Astrocyte of the cerebellum (primary cell): ENCODE results near the gene SLC25A25.

Experiments
- DNase-seq: peaks from one replicate; pipeline ENCODE4 v3.0.0-alpha.2; 2011; ENCODE audit warnings: low read depth
- H3K4me3 ChIP-seq: 2 replicates; pipeline ENCODE4 v1.5.1; 2011; ENCODE audit warnings: mild to moderate bottlenecking, low read depth, low read length, moderate library complexity
- in situ Hi-C: cut with HindIII; loops from 2 replicates; pipeline ENCODE4 v1.10.0; 2017; ENCODE audit warnings: low sequenced_read_pairs
- TF ChIP-seq, protein P1 (sequence below): IDR thresholded peaks from 2 replicates; pipeline ENCODE4 v1.5.1; 2012; ENCODE audit warnings: low read length, low read depth, moderate library complexity, mild to moderate bottlenecking; ENCODE audit errors: missing control alignments

Gene SLC25A25

DNA sequence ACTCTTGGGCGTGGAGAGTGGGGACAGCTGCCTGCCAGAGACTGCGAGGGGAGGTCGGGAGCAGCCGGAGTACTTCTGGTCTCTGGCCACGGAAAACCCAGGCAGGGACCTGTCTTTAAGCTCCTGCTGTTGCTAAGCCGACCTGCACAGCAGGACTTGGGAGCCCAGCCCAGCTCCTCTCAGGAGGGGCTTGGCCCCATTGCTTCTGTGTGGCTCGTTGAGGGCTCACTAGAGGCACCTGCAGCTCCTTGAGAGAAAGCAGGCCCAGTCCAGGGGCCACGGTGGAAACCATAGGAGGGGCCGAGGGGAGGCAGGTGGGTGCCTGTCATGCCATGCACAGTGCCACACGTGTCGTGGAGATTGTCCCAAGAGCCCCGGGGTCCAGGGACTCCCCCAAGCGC is 77.9 kb downstream of the SLC25A25 start:
- no peak overlapping the region for H3K4me3 ChIP-seq
- DNase-seq: no peak
- TF ChIP-seq, protein P1, sequence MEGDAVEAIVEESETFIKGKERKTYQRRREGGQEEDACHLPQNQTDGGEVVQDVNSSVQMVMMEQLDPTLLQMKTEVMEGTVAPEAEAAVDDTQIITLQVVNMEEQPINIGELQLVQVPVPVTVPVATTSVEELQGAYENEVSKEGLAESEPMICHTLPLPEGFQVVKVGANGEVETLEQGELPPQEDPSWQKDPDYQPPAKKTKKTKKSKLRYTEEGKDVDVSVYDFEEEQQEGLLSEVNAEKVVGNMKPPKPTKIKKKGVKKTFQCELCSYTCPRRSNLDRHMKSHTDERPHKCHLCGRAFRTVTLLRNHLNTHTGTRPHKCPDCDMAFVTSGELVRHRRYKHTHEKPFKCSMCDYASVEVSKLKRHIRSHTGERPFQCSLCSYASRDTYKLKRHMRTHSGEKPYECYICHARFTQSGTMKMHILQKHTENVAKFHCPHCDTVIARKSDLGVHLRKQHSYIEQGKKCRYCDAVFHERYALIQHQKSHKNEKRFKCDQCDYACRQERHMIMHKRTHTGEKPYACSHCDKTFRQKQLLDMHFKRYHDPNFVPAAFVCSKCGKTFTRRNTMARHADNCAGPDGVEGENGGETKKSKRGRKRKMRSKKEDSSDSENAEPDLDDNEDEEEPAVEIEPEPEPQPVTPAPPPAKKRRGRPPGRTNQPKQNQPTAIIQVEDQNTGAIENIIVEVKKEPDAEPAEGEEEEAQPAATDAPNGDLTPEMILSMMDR: no peak
- in situ Hi-C loops: no loop called here

DNA sequence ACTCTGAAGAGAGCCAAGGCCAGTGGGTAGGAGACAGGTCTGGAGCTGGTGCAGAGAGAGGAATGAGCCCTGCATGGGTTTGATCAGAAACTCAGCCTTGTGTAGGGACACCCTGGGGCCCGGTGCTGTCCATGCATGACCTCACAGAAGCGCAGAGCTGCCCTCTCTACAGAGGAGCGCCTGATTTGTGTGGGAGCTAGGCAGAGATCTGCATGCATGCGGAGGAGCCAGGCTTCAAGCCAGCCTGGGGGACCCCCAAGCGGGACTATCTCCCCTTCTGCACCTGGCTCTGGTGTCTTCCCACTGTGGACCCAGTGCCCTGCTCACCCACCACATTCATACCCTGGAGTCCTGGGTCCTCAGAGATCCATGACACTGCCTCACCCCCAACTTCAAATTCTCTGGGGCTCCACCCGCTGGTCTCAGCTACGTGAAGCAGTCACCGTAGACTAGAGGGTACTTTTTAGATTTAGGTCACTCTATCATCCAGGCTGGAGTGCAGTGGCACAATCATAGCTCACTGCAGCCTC is 78.6 kb downstream of the SLC25A25 start:
- no peak overlapping the region for H3K4me3 ChIP-seq
- TF ChIP-seq, protein P1: no peak
- in situ Hi-C loops: no loop called here
- DNase-seq: no peak

DNA sequence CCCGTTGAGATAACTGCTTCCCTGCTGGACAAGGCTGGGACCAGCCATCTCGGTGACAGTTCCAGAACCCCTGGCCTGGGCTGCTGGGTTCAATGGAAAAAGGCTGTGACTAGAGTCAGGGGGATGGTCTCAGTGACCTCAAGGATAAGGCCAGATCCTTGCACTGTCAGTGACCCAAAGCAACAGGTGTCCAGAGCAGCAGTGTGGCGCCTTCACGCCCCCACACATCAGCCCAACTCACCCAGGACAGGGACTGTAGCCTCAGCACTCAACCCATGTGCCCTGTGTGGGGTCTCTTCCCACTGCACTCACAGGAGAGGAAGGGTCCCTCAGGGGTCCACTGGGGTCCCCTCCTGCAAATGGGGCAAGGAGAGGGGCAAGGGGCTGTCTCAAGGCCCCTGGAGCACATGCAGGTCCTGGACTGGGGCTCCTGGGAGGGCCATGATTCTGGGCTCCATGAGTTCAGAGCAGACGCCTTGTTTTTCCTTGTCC is 80.5 kb downstream of the SLC25A25 start:
- TF ChIP-seq, protein P1: no peak
- in situ Hi-C loops: no loop called here
- no peak overlapping the region for H3K4me3 ChIP-seq
- DNase-seq: no peak

DNA sequence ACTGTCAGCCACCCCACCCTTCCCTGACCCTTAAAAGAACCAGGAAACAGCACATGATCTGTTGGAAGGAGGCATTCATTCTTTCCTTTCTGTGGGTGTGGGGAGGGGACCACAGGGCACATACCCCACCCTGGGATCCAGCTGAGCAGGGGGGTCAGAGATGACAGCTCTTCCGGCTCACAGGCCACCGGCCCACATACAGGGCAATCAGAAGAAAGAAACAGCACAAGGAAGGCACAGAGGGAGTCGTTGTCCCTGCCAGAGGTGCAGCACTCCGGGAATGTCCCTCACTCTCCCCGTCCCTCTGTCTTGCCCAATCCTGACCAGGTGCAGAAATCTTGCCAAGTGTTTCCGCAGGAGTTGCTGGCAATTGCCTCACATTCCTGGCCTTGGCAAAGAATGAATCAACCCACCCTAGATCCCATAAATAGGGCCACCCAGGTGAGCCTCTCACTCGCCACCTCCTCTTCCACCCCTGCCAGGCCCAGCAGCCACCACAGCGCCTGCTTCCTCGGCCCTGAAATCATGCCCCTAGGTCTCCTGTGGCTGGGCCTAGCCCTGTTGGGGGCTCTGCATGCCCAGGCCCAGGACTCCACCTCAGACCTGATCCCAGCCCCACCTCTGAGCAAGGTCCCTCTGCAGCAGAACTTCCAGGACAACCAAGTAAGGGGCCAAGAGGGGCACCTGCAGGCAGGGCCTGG is 81.1 kb downstream of the SLC25A25 start, which contains the start of gene LCN2:
Gene LCN2, plus strand, starts transcription at position 453 of the 701 bp plus-strand sequence. Its CDS starts 73 bp downstream, at position 526.
- no peak for DNase-seq
- TF ChIP-seq, protein P1: no peak
- H3K4me3 ChIP-seq: no peak within 1 kb of the TSS
- in situ Hi-C loops: no loop called here

DNA sequence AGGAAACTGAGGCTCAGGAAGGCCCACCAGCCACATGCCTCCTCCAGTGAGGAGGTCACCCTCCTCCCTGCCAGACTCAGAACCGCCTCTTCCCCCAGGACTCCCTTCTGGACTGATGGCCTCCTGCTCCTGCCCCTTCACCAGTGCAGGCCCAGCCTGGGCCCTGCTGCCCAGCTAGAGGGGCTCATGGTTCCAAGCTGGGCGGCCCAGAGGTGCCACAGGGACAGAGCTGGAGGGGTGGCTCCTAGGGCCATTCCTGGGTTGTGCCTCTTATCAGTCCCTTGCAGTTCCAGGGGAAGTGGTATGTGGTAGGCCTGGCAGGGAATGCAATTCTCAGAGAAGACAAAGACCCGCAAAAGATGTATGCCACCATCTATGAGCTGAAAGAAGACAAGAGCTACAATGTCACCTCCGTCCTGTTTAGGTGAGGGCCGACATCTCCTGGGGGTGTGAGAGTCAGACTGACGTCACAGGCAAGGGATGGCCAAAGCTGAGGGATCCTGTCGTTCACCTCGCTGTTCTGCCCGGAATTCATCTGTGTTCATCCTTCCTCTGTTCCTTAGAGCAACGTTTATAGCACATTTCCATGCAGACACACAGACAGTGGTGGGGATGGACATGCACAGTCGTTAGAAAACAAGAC is 82.0 kb downstream of the SLC25A25 start:
- in situ Hi-C loops: no loop called here
- H3K4me3 ChIP-seq: no peak overlapping the region
- TF ChIP-seq, protein P1: no peak
- no peak for DNase-seq

DNA sequence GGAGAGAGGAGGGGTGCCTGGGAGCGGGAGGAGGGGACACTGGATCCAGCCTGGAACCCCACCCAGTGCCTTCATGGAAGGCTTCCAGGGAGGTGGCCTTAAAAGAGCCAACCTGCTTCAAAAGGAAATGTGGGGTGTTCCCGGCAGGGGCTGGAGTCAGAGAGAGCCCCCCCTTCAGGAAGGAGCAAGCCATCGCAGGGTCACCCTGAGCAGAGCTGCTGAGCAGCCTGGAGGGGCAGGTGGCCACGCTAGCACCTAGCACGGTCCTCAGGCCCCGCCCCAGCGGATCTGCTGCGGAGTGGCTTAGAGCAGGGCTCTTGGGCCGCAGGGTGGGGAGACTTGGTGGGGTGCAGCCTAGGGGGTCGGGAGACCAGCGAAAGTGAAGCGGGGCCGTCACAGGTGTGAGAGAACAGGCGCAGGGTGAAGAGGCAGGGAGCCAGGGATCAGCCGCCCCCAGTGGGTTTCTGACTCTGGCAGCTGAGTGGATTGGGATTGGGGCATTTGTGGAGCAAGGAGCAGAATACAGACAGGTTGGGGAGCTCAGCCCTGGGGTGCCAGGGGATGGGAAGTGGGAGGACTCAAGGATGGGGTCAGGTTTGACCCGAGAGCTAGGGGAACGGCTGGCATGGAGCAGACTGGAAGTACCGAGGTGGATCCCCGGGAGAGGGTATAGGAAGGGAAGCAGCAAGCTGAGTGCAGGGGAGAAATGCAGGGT is 82.7 kb downstream of the SLC25A25 start:
- TF ChIP-seq, protein P1: peak; percentile 28
- in situ Hi-C loops: no loop called here
- DNase-seq: no peak
- H3K4me3 ChIP-seq: no peak overlapping the region
